Immature natural killer cell (primary cell): Measurements from ENCODE around the gene KCNS3. TPM values are rescaled to one million over a fixed set of nuclear protein-coding genes. Genes with fewer than 3 reads are reported as not detected.
"Not testable (repeated sequence)": the region's sequence is repeated elsewhere in the genome, so short reads cannot be mapped to it uniquely, and the experiment has no call there.

Experiments used
- DNase-seq, 3 donors: peaks; one replicate each; pipeline ENCODE4 v3.0.0; 2022; ENCODE audit warnings: mixed read lengths in 1 of 3
- H3K27ac Mint-ChIP-seq, 6 donors: one replicate each; pipeline ENCODE4 v1.8.0; 2020; ENCODE audit warnings: mixed read lengths in 6 of 6, mild to moderate bottlenecking in 5 of 6, inconsistent platforms in 4 of 6, moderate library complexity in 3 of 6
- H3K27me3 Mint-ChIP-seq, 3 donors: one replicate each; pipeline ENCODE4 v1.8.0; 2020 to 2021; ENCODE audit warnings: low read depth in 3 of 3, mild to moderate bottlenecking in 3 of 3, mixed read lengths in 3 of 3, moderate library complexity in 3 of 3, inconsistent platforms in 1 of 3
- H3K36me3 Mint-ChIP-seq, 3 donors: one replicate each; pipeline ENCODE4 v1.8.0; 2020; ENCODE audit warnings: mixed read lengths in 3 of 3, inconsistent platforms in 2 of 3, mild to moderate bottlenecking in 2 of 3
- H3K4me1 Mint-ChIP-seq, 2 donors: one replicate each; pipeline ENCODE4 v1.8.0; 2020; ENCODE audit warnings: inconsistent platforms in 2 of 2, mild to moderate bottlenecking in 2 of 2, mixed read lengths in 2 of 2, moderate library complexity in 1 of 2
- H3K4me3 Mint-ChIP-seq, 5 donors: one replicate each; pipeline ENCODE4 v1.8.0; 2020; ENCODE audit warnings: mild to moderate bottlenecking in 5 of 5, mixed read lengths in 5 of 5, inconsistent platforms in 3 of 5, moderate library complexity in 3 of 5
- H3K9me3 Mint-ChIP-seq, 6 donors: one replicate each; pipeline ENCODE4 v1.8.0; 2020; ENCODE audit warnings: mild to moderate bottlenecking in 6 of 6, mixed read lengths in 6 of 6, inconsistent platforms in 4 of 6, moderate library complexity in 3 of 6
- polyA plus RNA-seq, 3 donors: library from polyadenylated mRNA; unstranded; fragments of 300-500 nt; fragmentation: Illumina TruSeq; gene quantifications; one replicate each; pipeline ENCODE4 v1.2.3, GENCODE V29; 2021

Gene KCNS3
- polyA plus RNA-seq, 3 donors from 2014 or later: not detected

DNA sequence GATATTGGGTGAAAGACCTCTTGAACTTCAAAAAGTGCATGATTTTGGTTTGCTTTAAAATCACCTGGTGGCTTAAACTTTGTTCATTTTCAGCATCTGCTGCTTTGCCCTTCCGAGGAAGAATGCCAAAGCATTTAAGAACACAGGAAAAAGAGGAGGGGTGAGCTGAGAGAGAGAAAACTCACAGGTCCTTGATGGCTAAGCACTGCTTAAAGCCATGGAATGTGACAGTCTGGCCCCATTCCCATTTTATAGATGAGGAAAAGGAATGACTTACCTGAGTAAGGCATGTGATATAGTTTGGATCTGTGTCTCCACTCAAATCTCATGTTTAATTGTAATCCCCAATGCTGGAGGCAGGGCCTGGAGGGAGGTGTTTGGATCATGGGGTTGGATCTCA is 58.1 kb downstream of the KCNS3 start:
- no peak for DNase-seq
- Mint-ChIP-seq H3K4me1 (no peaks in the 10 kb centered on the region), H3K36me3 (no peaks in the 10 kb centered on the region), H3K27ac (no peak overlapping the region), H3K4me3 (no peak overlapping the region), H3K27me3 (peaks cover 0 to 1% (median 0%) of the 10 kb centered on the region in 3 donors), H3K9me3 (peaks cover 0 to 16% (median 4%) of the 10 kb centered on the region in 6 donors)

DNA sequence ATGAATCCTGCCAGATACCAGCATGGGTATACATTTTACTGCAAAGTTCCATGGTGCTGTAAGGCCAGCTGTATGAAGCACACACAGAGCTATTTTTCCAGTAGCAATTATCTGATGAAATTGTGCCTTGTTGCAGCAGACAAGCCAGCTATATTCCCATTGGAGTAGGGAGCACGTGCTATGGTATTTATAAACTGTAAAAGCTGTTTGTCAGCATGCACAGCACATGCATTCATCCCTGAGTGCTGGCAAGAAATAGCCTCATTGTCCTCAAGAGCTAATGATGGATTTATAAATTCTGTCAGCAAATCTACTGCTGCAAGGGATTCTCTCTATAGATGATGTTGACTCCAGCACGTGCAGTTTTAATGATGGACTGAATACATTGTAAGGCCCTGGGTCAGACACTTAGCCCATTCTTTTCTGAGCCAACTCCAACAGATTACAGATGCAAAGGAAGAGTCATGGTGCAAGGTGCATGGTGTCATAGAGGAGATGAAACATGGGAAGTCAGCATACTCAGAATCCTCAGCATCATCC is 61.7 kb downstream of the KCNS3 start:
- Mint-ChIP-seq H3K27me3 (peaks cover 0 to 1% (median 0%) of the 10 kb centered on the region in 3 donors), H3K36me3 (no peaks in the 10 kb centered on the region), H3K9me3 (peaks cover 0 to 16% (median 5%) of the 10 kb centered on the region in 6 donors), H3K27ac (no peak overlapping the region), H3K4me3 (no peak overlapping the region), H3K4me1 (no peaks in the 10 kb centered on the region)
- DNase-seq: no peak

DNA sequence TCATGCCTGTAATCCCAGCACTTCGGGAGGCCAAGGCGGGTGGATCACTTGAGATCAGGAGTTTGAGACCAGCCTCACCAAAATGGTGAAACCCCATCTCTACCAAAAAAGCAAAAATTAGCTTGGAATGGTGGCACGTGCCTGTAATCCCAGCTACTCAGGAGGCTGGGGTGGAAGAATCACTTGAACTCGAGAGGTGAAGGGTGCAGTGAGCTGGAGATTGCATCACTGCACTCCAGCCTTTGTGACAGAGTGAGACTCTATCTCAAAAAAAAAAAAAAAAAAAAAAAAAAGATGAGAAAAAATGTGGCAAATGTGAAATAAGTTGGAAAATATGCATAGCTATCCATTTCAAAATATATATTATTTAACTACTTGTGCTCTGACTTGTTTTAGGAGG is 65.0 kb downstream of the KCNS3 start:
- no peak for DNase-seq
- H3K4me1 Mint-ChIP-seq: no peaks in the 10 kb centered on the region
- no peak overlapping the region for H3K27ac Mint-ChIP-seq
- no peak overlapping the region for H3K4me3 Mint-ChIP-seq
- peaks cover 0 to 13% (median 3%) of the 10 kb centered on the region in 6 donors for H3K9me3 Mint-ChIP-seq
- H3K36me3 Mint-ChIP-seq: no peaks in the 10 kb centered on the region
- no peaks in the 10 kb centered on the region for H3K27me3 Mint-ChIP-seq

DNA sequence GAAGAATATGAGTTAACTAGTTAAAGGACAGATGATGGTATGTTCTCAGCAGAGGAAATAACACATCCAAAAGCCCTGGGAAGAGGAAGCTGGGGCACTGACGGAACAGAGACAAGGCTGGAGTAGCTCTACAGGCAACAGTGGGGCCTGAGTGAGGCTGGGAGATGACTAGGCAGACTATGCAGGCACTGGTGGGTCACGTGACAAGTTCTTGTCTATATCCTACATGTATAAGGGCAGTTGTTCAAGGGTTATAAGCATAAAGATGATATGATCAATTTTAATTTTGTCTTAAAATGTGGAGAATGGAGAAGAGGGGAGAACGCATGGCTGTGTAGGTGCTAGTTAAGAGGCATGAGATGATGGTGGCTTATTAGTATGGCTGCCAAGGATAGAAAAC is 68.6 kb downstream of the KCNS3 start:
- H3K27me3 Mint-ChIP-seq: no peaks in the 10 kb centered on the region
- no peaks in the 10 kb centered on the region for H3K36me3 Mint-ChIP-seq
- no peak overlapping the region for H3K27ac Mint-ChIP-seq
- no peak for DNase-seq
- no peak overlapping the region for H3K4me3 Mint-ChIP-seq
- H3K9me3 Mint-ChIP-seq: peaks cover 0 to 14% (median 0%) of the 10 kb centered on the region in 6 donors
- H3K4me1 Mint-ChIP-seq: no peaks in the 10 kb centered on the region

DNA sequence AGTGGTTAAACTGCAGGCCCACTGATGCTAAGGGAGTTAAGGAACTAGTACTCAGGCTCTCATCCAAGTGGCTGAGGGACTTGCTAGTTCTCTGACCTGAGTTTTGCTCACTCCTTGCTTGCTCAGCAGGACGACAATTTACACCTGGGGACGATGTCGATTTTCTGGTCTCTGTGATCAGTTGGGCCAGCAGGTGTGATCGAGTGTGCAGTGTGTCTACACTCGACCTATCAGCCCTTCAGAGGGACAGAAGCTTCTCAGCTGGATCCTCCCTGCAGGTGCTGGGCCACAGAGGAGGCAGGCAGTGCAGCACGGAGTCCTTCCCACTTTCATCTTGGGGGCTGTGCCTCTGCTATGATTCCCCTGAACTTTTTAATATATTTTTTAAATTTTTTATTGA is 71.5 kb downstream of the KCNS3 start:
- H3K4me1 Mint-ChIP-seq: no peaks in the 10 kb centered on the region
- no peak for DNase-seq
- peaks cover 0 to 9% (median under 1%) of the 10 kb centered on the region in 6 donors for H3K9me3 Mint-ChIP-seq
- H3K27me3 Mint-ChIP-seq: peaks cover 0 to 1% (median 0%) of the 10 kb centered on the region in 3 donors
- H3K36me3 Mint-ChIP-seq: no peaks in the 10 kb centered on the region
- H3K27ac Mint-ChIP-seq: no peak overlapping the region
- no peak overlapping the region for H3K4me3 Mint-ChIP-seq

DNA sequence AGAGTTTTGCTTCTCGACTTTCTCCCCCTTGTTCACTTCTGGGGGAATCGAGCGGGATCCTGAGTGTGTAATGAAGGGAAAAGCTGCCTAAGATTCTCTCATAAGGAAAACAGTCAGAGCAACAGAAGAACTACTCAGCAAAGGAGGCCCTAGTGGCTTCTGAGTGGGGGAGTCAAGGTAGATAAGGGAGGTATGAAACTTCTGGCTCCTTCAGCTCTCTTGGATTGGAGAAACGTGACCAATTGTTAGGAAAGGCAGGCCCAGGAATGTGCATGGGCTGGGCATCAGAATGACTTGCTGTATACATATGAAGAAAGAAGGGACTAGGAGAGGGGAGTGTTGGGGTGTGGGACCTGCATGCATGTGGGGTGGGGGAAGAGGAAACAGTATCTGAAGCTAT is 73.1 kb downstream of the KCNS3 start:
- Mint-ChIP-seq H3K27ac (no peak overlapping the region), H3K27me3 (peaks cover 0 to 1% (median 0%) of the 10 kb centered on the region in 3 donors), H3K4me1 (no peaks in the 10 kb centered on the region), H3K36me3 (no peaks in the 10 kb centered on the region), H3K4me3 (no peak overlapping the region), H3K9me3 (peaks cover 0 to 9% (median 0%) of the 10 kb centered on the region in 6 donors)
- no peak for DNase-seq

DNA sequence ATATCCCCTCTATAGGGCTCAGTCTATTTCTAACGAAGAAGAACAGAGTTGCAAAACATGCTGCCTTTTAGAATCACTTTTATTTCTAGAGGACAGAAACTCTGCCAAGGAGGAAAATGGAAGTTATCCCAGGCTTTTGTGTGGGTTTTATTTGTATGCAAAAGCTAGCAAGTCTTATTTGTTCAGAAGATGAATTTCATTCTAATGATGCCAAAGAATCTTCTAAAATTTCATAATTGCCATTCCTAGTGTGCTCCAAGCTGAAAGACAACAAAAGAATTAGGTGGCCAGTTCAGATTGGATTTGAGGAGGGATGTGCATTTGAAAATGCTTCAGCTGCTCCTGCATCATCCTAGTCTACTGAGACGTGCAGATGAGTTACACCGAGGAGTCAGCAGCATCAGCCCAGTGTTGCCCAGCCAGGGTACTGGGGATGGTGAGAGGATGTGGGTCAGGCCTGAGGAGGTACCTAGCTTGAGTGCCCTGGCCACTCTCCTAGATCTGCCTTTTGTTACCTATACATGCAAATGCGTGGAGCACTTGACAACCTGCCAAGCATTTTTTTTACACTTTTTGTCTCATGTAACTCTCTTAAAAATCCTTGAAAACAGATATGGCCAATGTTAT is 80.1 kb downstream of the KCNS3 start:
- Mint-ChIP-seq H3K27me3 (peaks cover 0 to 3% (median 2%) of the 10 kb centered on the region in 3 donors), H3K4me3 (no peak overlapping the region), H3K4me1 (no peaks in the 10 kb centered on the region), H3K9me3 (peaks cover 0 to 8% (median 0%) of the 10 kb centered on the region in 6 donors), H3K27ac (no peak overlapping the region), H3K36me3 (no peaks in the 10 kb centered on the region)
- no peak for DNase-seq

DNA sequence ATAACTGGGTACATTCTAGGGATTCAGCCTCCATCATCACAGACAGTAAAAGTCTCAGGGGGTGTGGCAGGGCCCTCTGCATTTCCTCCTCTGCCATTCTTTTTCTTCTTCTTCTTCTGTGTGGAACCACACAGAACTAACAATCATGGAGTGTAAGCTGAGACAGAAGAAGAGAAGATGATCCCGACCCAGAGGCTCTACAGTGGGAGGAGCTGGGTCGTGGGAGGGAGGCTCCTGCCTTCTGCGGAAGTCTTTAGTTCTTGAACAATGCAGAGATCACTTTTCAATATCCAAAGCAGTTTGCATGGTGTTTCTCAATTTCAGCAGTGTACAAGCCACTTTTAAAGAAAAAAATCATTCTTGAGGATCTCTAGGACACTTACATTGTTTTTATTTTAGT is 80.9 kb downstream of the KCNS3 start:
- Mint-ChIP-seq H3K27ac (no peak overlapping the region), H3K9me3 (peaks cover 0 to 8% (median 0%) of the 10 kb centered on the region in 6 donors), H3K27me3 (peaks cover 0 to 2% (median 2%) of the 10 kb centered on the region in 3 donors), H3K36me3 (no peaks in the 10 kb centered on the region), H3K4me1 (no peaks in the 10 kb centered on the region), H3K4me3 (no peak overlapping the region)
- DNase-seq: no peak

DNA sequence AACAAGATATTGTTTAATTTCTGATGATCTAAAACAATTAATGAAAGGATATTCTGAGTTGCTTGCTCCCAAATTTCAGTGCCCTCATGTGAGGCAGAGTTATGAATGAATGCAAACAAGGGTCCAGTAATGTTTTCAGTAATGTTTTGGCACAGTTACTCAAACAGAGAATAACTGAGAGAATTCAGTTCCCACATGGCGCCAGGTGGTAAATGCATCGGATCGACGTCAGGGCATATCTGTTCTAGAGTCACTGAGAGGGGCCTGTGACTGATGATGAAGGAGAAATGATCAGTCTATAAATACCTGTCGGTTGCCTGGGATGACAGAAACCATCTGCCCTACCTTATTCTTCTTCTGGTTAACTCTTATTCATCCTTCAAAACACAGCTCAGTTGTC is 81.4 kb downstream of the KCNS3 start:
- Mint-ChIP-seq H3K27ac (no peak overlapping the region), H3K9me3 (peaks cover 0 to 8% (median 0%) of the 10 kb centered on the region in 6 donors), H3K36me3 (no peaks in the 10 kb centered on the region), H3K27me3 (peaks cover 0 to 2% (median 2%) of the 10 kb centered on the region in 3 donors), H3K4me1 (no peaks in the 10 kb centered on the region), H3K4me3 (no peak overlapping the region)
- no peak for DNase-seq

DNA sequence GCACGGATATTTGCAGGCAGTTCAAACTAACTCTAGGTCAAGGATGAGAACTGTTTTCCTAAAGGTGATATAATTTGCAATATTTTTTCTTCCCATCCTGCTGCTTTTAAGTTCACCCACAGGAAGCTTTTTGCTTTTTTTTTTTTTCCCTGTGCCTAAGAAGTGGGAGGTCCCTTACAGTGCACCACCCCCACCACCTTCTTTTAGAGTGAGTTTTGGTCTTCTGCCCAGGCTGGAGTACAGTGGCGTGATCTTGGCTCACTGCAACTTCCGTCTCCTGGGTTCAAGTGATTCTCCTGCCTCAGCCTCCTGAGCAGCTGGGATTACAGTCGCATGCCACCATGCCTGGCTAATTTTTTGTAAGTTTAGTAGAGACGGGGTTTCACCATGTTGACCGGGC is 82.5 kb downstream of the KCNS3 start:
- H3K4me1 Mint-ChIP-seq: no peaks in the 10 kb centered on the region
- H3K27me3 Mint-ChIP-seq: peaks cover 0 to 2% (median 2%) of the 10 kb centered on the region in 3 donors
- DNase-seq: no peak
- H3K9me3 Mint-ChIP-seq: peaks cover 0 to 8% (median under 1%) of the 10 kb centered on the region in 6 donors
- H3K36me3 Mint-ChIP-seq: no peaks in the 10 kb centered on the region
- no peak overlapping the region for H3K4me3 Mint-ChIP-seq
- H3K27ac Mint-ChIP-seq: no peak overlapping the region

DNA sequence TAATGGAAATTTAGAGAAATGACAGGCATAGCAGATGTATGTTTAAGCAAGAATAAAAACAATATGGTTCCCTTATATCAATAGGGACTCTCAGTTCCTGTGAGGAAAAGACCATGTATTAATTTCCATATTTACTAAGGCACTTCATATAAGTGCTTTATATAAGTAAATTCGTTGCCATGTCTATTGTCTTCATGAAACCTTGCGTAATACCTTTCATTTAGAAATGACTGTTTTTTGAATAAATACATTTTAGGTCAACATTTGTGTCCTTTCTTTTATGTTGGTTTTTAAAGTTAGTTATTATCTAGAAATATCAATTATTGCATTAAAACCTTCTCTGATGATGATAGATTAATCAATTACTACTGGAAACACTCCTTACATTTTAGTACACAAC is 83.3 kb downstream of the KCNS3 start:
- Mint-ChIP-seq H3K4me1 (no peaks in the 10 kb centered on the region), H3K27me3 (peaks cover 0 to 6% (median 2%) of the 10 kb centered on the region in 3 donors), H3K9me3 (peaks cover 0 to 8% (median 2%) of the 10 kb centered on the region in 6 donors), H3K36me3 (no peaks in the 10 kb centered on the region), H3K4me3 (no peak overlapping the region), H3K27ac (no peak overlapping the region)
- no peak for DNase-seq

DNA sequence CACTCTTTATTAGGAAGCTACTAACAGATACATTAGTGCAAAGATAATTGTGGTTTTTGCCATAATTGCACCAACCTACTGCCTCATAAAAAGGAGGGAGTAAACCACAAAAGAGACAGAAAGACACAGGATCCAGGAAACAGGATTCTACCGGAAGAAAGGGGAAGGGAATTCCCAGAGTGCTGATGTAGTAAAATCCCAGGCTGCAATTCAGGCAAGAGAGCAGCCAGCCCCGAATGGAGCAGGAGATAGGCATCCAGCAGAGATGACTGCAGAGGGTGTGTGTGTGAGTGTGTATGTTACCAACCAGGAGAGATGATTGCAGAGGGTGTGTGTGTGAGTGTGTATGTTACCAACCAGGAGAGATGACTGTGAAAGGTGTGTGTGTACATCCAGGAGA is 84.4 kb downstream of the KCNS3 start:
- no peak for DNase-seq
- H3K4me3 Mint-ChIP-seq: no peak overlapping the region
- peaks cover 0 to 6% (median 2%) of the 10 kb centered on the region in 3 donors for H3K27me3 Mint-ChIP-seq
- no peak overlapping the region for H3K27ac Mint-ChIP-seq
- no peaks in the 10 kb centered on the region for H3K4me1 Mint-ChIP-seq
- H3K36me3 Mint-ChIP-seq: no peaks in the 10 kb centered on the region
- H3K9me3 Mint-ChIP-seq: peaks cover 0 to 8% (median 2%) of the 10 kb centered on the region in 6 donors

DNA sequence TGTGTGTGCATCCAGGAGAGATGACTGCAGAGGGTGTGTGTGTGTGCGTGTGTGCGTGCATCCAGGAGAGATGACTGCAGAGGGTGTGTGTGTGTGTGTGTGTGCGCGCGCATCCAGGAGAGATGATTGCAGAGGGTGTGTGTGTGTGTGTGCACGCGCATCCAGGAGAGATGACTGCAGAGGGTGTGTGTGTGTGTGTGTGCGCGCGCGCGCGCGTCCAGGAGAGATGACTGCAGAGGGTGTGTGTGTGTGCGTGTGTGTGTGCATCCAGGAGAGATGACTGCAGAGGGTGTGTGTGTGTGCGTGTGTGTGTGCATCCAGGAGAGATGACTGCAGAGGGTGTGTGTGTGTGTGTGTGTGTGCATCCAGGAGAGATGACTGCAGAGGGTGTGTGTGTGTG is 85.1 kb downstream of the KCNS3 start:
- not testable (repeated sequence) for H3K27me3 Mint-ChIP-seq, DNase-seq, H3K36me3 Mint-ChIP-seq, H3K27ac Mint-ChIP-seq, H3K9me3 Mint-ChIP-seq, H3K4me1 Mint-ChIP-seq, H3K4me3 Mint-ChIP-seq

DNA sequence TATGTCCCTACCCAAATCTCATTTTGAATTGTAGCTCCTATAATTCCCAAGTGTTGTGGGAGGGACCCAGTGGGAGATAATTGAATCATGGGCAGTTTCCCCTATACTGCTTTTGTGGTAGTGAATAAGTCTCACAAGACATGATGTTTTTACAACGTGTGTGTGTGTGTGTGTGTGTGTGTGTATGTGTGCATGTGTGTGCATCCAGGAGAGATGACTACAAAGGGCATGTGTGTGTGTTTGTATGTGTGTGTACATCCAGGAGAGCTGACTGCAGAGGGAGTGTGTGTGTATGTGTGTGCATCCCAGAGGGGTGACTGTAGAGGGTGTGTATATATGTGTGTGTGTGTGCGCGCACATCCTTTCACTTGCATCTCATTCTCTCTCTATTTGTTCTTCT is 86.7 kb downstream of the KCNS3 start:
- DNase-seq: no peak
- H3K36me3 Mint-ChIP-seq: no peaks in the 10 kb centered on the region
- H3K4me3 Mint-ChIP-seq: no peak overlapping the region
- no peak overlapping the region for H3K27ac Mint-ChIP-seq
- H3K27me3 Mint-ChIP-seq: peaks cover 0 to 6% (median 2%) of the 10 kb centered on the region in 3 donors
- no peaks in the 10 kb centered on the region for H3K4me1 Mint-ChIP-seq
- peaks cover 0 to 8% (median 4%) of the 10 kb centered on the region in 6 donors for H3K9me3 Mint-ChIP-seq

DNA sequence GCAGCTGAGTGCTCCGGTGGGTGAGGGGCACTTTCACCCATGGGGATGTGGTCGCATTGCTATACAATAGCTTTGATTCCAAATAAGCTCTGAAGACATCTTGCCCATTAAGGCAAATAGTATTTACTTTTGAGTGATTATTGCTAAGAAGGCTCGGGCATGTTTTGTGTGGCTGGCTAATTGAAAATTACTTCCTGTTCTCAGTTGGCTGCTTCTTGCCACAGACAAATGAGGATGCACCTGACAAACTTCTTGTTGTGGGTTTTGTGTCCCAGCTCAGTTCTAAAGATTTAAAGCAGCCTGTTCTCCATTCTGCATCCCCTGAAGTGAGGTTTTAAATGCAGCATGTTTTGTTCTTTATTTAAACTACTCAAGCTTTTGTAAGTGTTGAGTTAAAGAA is 88.3 kb downstream of the KCNS3 start:
- Mint-ChIP-seq H3K4me3 (no peak overlapping the region), H3K9me3 (peaks cover 0 to 4% (median 2%) of the 10 kb centered on the region in 6 donors), H3K27ac (no peak overlapping the region), H3K27me3 (peaks cover 0 to 6% (median 2%) of the 10 kb centered on the region in 3 donors), H3K4me1 (no peaks in the 10 kb centered on the region), H3K36me3 (no peaks in the 10 kb centered on the region)
- DNase-seq: no peak
